GM18505 (cell line): Measurements from ENCODE around the gene RTF2.
A peak's percentile ranks its signal among the peaks of the same experiment; 100 is the strongest.

ENCODE experiments used
- ATAC-seq: cut with Tn5 transposase; IDR thresholded peaks from one replicate; pipeline ENCODE4 v1.9.1; 2021; ENCODE audit not compliant: unreplicated experiment
- POLR2A ChIP-seq: IDR thresholded peaks from 4 replicates; pipeline ENCODE4 v1.6.1; 2011; ENCODE audit warnings: borderline replicate concordance; ENCODE audit not compliant: insufficient read depth, insufficient read length; ENCODE audit errors: extremely low read depth

RTF2 gene

DNA sequence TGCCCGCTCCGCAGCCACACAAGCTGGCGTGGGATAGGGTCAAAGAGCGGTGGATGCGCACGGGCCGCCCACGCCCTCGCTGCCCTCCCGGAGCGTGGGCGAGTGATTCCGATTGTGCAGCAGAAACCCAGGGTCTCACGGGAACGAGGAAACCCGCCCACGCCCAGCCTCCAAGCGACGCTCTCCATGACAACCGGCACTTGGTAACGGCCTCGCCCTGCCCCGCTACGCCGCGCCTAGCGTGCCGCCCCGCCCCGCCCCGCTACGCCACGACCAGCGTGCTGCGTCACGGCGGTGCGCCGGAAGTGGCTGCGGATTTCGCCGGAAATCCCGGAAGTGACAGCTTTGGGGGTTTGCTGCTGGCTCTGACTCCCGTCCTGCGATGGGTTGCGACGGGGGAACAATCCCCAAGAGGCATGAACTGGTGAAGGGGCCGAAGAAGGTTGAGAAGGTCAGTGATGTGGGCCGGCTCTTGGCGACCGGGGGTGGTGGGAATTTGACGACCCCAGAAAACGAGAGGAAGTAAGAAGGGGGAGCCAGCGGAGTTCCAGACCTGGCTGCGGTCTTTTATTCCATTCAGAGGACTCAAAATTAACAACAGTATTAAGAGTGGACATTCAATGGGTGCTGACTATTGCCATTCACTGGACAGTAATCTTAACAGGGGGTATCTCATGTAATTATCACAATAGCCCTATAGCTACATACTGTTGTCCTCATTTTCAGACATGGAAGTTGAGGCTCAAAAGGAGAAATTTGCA, at the start of gene RTF2:
Gene RTF2, plus strand, starts transcription at position 312 of the 761 bp plus-strand sequence. Its CDS starts 71 bp downstream, at position 383.
- peak; percentile 99 for ATAC-seq
- peak; percentile 87 for TF ChIP-seq POLR2A

DNA sequence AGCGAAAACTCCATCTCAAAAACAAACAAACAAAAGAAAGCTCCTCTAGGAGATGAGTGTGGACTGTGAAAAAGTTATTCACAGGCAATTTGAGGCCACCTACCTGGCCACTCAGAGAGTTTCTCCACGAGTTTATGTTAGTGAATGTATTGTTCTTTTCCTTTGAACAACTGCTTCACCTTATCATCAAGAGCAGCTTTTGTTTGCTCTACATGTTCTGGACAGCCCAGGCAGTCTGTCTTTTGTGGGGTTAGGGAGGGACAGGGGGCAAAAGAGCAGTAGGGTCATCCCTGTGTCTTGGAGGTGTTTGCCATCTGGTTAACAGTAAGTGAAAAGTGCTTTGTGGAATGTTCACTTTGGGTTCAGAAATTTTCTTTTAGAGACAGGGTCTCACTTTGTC, 48.4 kb upstream of the RTF2 start:
- no peak for ATAC-seq
- TF ChIP-seq POLR2A, result no peak

DNA sequence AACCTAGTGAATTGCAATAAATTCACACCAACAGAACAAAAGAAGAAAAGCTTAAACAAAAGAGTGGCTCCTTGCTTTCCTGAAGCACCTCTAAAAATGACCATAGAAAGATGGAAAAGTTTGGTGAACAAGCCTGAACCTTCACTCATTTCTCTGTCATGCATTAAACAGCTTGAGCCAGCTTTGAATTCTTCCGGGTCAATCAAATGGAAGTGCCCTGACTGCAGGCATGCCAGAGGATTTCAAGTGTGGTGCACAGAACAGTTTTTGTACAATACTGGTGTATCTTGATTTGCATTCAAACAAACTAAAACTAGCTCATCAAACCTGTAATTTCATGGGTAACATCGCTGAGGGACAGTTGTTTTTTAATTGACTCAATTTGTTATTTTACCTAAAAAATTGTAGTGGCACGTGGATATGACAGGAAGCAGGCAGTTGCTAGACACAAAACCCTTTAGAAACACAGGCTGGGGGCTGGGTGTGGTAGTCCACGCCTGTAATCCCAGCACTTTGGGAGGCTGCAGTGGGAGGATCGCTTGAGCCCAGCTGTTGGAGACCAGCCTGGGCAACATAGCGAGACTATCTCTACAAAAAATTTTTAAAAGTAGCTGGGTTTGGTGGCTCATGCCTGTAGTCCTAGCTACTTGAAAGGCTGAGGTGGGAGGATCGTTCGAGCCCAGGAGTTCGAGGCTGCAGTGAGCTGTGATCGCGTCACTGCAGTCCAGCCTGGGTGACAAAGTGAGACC, 47.3 kb upstream of the RTF2 start:
- no peak for ATAC-seq
- no peak for TF ChIP-seq POLR2A

- TF ChIP-seq POLR2A, result no peak
- ATAC-seq, result no peak
Measured at GRCh38 chr20:56422076-56422823, 46.2 kb upstream of the RTF2 start.

GRCh38 chr20:56422824-56423189, 45.6 kb upstream of the RTF2 start:
- ATAC-seq, result no peak
- no peak for TF ChIP-seq POLR2A

DNA sequence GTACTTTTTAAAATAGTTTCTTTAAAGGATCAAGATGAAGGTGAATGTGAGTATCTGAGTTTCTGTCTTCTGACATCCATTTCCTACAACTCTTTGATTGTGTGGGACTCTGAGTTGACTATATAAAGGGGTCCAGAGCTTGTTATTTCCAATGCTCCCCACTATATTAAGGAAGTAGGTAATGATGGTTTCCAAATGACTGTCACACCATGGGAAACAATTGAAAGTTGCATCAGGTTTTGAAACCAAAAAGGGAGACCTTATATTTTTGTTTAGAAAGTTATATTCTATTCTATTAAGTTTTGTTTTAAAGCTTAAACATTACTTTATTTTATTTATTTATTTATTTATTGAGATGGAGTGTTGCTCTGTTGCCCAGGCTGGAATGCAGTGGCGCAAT, 45.2 kb upstream of the RTF2 start:
- TF ChIP-seq POLR2A, result no peak
- no peak for ATAC-seq

- TF ChIP-seq POLR2A, result no peak
- ATAC-seq, result no peak
Measured at GRCh38 chr20:56423886-56424285, 44.5 kb upstream of the RTF2 start.

DNA sequence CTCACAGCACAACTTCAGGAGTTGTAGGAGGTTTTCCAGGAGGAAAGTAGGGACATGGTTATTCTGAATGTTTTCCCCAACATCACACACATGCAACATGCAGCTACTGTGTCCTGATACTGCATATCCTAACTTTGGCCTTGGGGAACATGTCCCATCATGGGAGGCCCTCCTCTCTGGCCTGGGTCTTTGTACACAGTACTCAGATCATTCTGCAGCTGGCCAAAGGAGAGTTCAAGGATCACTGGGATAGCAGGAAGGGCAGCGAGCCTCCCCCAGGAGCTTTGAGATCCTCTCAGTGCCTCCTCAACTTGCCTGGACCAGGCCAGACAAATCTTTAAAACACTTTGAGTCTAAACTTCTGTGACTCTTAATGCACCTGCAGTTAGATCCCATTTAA, 43.5 kb upstream of the RTF2 start:
- no peak for TF ChIP-seq POLR2A
- ATAC-seq, result no peak

DNA sequence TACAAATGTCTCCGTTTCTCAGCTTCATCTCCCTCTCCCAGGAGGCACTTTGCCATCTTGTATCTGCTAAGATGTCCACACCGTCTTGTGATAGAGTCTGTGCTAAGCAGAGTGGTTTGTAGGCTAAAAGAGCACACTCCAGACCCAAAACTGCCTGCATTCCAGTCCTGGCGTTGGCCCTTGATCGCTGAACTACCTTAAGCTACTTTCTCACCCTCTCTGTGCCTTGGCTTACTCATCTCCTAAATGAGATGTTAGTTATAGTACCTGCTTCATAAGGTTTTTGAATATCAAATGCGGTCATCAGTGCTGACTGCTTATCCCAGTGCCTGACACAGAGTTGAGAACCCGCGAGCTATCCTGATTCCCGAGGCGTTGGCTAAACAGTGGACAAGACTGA, 42.4 kb upstream of the RTF2 start:
- no peak for TF ChIP-seq POLR2A
- no peak for ATAC-seq

- no peak for TF ChIP-seq POLR2A
- ATAC-seq, result no peak
Measured at GRCh38 chr20:56426926-56427325, 41.5 kb upstream of the RTF2 start.

DNA sequence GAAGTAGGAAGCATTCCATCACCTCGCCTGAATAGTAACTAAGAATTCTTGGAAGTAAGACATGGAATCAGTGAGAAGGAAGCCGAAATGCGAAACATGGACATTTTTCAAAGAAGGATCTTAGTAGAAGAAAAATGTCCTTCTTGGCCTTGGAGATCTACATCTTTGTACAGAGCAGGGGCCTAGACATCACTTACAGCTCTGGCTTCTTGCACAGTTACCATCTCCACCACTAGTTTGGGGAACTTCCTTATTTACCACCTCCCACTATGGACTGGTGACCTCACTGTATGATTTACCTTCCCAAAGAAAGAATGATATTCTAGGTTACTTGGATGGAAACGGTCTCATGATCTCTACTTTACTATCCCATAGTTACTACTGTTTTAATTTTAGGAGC, 40.6 kb upstream of the RTF2 start:
- TF ChIP-seq POLR2A, result no peak
- ATAC-seq, result no peak

DNA sequence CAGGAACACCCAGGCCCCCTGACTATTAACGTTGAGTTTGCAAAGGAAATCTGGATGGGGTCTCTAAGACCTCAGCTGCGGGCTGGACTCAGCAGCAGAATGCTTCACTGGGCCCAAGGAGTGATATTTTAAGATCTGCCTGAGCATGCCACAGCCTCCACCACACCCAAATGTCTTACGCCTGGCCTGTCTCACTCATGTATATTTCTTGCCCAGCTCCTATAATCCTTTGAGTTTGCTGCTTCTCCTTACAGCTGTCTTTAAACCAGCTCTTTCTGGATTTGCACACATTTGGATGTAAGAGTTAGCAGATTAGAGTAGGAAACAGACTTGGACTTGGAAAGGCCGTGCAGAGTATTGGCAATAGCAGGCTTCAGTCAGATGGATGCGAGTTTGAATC, 40.0 kb upstream of the RTF2 start:
- TF ChIP-seq POLR2A, result no peak
- no peak for ATAC-seq

DNA sequence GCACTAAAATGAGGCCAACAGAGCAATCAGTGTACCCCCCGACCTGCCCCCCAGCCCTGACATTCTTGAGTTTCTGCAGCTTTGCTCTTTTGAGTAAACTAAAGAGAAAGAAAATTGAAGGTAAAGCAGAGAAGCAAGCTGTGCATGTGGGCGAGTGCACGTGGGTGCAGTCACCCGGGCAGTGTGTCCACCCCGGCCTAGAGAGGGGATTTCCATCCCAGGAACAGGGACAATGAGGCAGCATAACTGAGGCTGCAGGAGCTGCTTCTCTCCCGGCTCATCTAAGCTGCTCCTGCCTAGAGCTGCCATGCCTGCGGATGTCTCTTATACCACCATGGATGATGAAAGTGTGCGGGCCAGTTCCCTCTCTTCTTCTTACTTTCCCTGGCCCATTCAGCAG, 39.5 kb upstream of the RTF2 start:
- no peak for TF ChIP-seq POLR2A
- ATAC-seq, result no peak
